Measurements from ENCODE around the gene SCUBE2. TPM values are rescaled to one million over a fixed set of nuclear protein-coding genes. Genes with fewer than 3 reads are reported as not detected.

The SCUBE2 gene
- total RNA-seq, 1 experiment from 2014 or later = 0.18 TPM

DNA sequence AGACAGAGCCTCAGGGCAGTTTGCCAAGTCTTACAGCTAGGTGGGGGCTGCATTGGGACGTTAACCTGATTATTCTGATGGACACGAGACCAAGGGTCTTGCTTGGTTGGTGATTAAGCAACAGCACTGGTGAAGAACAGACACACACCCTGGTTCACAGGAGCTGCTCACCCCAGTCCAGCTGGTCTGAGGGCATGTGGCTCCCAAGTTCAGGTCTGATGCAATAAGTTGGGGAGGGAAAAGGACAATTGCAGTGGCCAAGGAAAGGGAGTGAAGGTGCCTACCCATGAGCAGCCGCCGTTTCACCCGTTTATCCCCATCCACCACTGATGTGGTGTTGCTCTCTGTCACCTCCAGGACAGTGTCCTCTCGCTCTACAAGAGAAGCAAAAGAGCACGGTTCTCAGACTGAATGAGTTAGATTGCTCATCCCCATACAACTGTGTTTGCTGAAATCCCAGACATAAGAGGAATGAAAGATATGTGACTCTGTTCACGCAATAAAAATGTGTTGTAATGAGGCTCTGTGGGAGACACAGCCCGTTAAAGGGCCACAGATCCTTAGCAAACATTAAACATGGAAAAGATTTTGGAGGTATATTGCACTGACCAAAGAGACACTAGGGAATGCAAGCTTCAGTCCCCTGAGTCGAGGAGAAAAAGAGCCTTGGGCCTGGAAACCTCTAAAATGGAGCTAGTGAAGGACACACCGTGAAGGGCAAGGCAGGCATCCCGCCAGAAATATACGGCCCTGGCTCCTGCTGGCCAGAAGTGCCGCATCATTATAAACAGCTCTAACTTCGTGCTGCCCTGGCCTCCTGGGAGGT lies 25.6 kb downstream of the SCUBE2 start:
- TF ChIP-seq EZH2phosphoT487 (IDR thresholded peaks at IDR 0.05; ENCODE audit: borderline replicate concordance, low read length) = no peak
- TF ChIP-seq, protein P1, sequence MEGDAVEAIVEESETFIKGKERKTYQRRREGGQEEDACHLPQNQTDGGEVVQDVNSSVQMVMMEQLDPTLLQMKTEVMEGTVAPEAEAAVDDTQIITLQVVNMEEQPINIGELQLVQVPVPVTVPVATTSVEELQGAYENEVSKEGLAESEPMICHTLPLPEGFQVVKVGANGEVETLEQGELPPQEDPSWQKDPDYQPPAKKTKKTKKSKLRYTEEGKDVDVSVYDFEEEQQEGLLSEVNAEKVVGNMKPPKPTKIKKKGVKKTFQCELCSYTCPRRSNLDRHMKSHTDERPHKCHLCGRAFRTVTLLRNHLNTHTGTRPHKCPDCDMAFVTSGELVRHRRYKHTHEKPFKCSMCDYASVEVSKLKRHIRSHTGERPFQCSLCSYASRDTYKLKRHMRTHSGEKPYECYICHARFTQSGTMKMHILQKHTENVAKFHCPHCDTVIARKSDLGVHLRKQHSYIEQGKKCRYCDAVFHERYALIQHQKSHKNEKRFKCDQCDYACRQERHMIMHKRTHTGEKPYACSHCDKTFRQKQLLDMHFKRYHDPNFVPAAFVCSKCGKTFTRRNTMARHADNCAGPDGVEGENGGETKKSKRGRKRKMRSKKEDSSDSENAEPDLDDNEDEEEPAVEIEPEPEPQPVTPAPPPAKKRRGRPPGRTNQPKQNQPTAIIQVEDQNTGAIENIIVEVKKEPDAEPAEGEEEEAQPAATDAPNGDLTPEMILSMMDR (conservative IDR thresholded peaks at IDR 0.05; ENCODE audit: low read depth, low read length) = no peak
- TF ChIP-seq EZH2 (IDR thresholded peaks at IDR 0.05; ENCODE audit: low read length, unreplicated experiment) = no peak
- intact Hi-C loops (cut with micrococcal nuclease) = no loop called here
- Histone ChIP-seq H2AFZ (ENCODE audit: low read length) (no peak overlapping the region), H3K4me1 (ENCODE audit: insufficient read depth, low read length) (no peaks in the 10 kb centered on the region), H3K79me2 (ENCODE audit: low read length) (no peaks in the 10 kb centered on the region), H3K4me2 (ENCODE audit: low read length) (no peak overlapping the region), H3K9me2 (replicated peaks; ENCODE audit: low read length) (no peaks in the 10 kb centered on the region), H3F3A (ENCODE audit: low read length, unreplicated experiment) (no peaks in the 10 kb centered on the region), H3K9me3 (ENCODE audit: low read length) (no peaks in the 10 kb centered on the region), H4K20me1 (ENCODE audit: low read length) (no peaks in the 10 kb centered on the region), H3K27ac (ENCODE audit: low read length) (no peak overlapping the region), H3K36me3 (ENCODE audit: low read depth, low read length) (no peaks in the 10 kb centered on the region), H3K9ac (ENCODE audit: low read length) (no peak overlapping the region), H3K4me3 (ENCODE audit: low read length) (no peak overlapping the region), H3K27me3 (ENCODE audit: low read length) (no peaks in the 10 kb centered on the region)
- DNase-seq = no peak
- no TSS peak for BruUV-seq (replicated peaks)
- no peak for ATAC-seq
- CTCF ChIA-PET = no interaction called here
- POLR2A ChIA-PET (ENCODE audit: unreplicated experiment) = interaction anchor here (0.6 kb wide), 1 partner anchor 61 kb away, joined by 3 read pairs; no protein-coding TSS in a partner anchor

DNA sequence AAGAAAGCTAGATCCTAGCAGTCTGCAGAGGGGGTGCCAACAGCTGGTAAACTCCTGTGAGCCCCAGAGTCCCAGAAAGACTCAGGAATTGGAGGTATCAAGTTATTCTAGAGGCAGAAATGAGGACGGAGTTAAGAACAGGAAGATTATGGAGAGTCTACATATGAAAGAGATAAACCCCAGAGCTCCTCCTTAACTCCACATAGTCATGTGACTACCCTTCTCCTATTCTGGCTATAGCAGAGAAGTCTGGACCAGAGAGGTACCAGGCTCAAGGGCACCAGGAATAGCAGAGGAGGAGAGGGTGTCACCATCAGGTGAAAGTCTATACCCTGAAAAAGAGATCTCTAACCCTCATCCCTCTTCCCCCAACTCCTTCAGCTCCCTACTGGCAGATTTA lies 29.6 kb downstream of the SCUBE2 start:
- Histone ChIP-seq H3K9me2 (replicated peaks; ENCODE audit: low read length) (no peaks in the 10 kb centered on the region), H3K27me3 (ENCODE audit: low read length) (no peaks in the 10 kb centered on the region), H4K20me1 (ENCODE audit: low read length) (no peaks in the 10 kb centered on the region), H3K36me3 (ENCODE audit: low read depth, low read length) (no peaks in the 10 kb centered on the region), H3K4me3 (ENCODE audit: low read length) (no peak overlapping the region), H3K9me3 (ENCODE audit: low read length) (no peaks in the 10 kb centered on the region), H3K9ac (ENCODE audit: low read length) (no peak overlapping the region), H3K4me2 (ENCODE audit: low read length) (no peak overlapping the region), H2AFZ (ENCODE audit: low read length) (no peak overlapping the region), H3K27ac (ENCODE audit: low read length) (no peak overlapping the region), H3F3A (ENCODE audit: low read length, unreplicated experiment) (no peaks in the 10 kb centered on the region), H3K4me1 (ENCODE audit: insufficient read depth, low read length) (no peaks in the 10 kb centered on the region), H3K79me2 (ENCODE audit: low read length) (no peaks in the 10 kb centered on the region)
- DNase-seq = no peak
- POLR2A ChIA-PET (ENCODE audit: unreplicated experiment) = no interaction called here
- intact Hi-C loops (cut with micrococcal nuclease) = no loop called here
- no TSS peak for BruUV-seq (replicated peaks)
- CTCF ChIA-PET = no interaction called here
- no peak for TF ChIP-seq EZH2 (IDR thresholded peaks at IDR 0.05; ENCODE audit: low read length, unreplicated experiment)
- no peak for ATAC-seq

DNA sequence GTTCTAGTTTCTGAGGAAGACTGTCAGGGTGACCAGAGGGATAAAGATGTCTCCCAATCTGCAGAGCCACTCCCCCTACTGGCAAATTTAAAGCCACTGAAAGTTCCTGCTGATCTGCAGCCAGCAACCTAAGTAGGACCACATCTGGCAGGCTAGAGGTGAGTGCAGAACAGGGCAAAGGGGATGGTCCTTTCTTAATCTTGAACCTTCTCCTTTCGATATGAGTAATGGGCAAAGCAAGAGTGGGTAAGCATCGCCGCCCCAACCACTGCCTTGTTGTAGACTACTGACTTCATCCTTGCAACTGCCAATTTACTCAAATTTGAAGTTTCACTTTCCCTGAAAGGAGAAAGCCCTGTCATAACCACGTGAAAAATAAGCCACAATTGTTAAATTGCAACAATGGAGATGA lies 30.7 kb downstream of the SCUBE2 start:
- Histone ChIP-seq H3K27me3 (ENCODE audit: low read length) (no peaks in the 10 kb centered on the region), H4K20me1 (ENCODE audit: low read length) (no peaks in the 10 kb centered on the region), H3K79me2 (ENCODE audit: low read length) (no peaks in the 10 kb centered on the region), H3K36me3 (ENCODE audit: low read depth, low read length) (no peaks in the 10 kb centered on the region), H3K9ac (ENCODE audit: low read length) (no peak overlapping the region), H3K9me3 (ENCODE audit: low read length) (no peaks in the 10 kb centered on the region), H2AFZ (ENCODE audit: low read length) (no peak overlapping the region), H3K4me2 (ENCODE audit: low read length) (no peak overlapping the region), H3K9me2 (replicated peaks; ENCODE audit: low read length) (no peaks in the 10 kb centered on the region), H3K4me3 (ENCODE audit: low read length) (no peak overlapping the region), H3K27ac (ENCODE audit: low read length) (no peak overlapping the region), H3K4me1 (ENCODE audit: insufficient read depth, low read length) (no peaks in the 10 kb centered on the region), H3F3A (ENCODE audit: low read length, unreplicated experiment) (no peaks in the 10 kb centered on the region)
- BruUV-seq (replicated peaks) = no TSS peak
- TF ChIP-seq EZH2phosphoT487 (IDR thresholded peaks at IDR 0.05; ENCODE audit: borderline replicate concordance, low read length) (no peak), EZH2 (IDR thresholded peaks at IDR 0.05; ENCODE audit: low read length, unreplicated experiment) (no peak)
- TF ChIP-seq, protein P1 (conservative IDR thresholded peaks at IDR 0.05; ENCODE audit: low read depth, low read length) = peak; percentile 53
- DNase-seq = peak; percentile 41
- intact Hi-C loops (cut with micrococcal nuclease) = no loop called here
- ChIA-PET POLR2A (ENCODE audit: unreplicated experiment) (no interaction called here), CTCF (no interaction called here)
- ATAC-seq = peak; percentile 32; the same call in 1 of the 2 replicates

All from PC-3 (cell line).